Measurements from ENCODE around the gene RAD51B.
"Not testable (repeated sequence)": the region's sequence is repeated elsewhere in the genome, so short reads cannot be mapped to it uniquely, and the experiment has no call there.

Gene RAD51B

DNA sequence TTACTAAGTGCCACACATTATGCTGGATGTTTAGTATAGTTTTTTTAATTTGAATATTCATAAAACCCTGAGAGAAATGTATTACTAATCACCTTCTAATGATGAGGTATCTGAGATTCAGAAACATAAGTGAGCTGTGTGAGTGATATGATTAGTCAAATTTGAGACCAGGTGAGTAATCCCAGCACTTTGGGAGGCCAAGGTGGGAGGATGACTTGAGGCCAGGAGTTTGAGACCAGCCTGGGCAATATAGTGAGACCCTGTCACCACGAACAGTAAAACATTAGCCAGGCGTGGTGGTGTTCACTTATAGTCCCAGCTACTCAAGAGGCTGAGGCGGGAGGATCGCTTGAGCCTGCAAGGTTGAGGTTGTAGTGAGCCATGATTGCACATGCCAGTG is 438.4 kb downstream of the RAD51B start:
- DNase-seq = no peak

DNA sequence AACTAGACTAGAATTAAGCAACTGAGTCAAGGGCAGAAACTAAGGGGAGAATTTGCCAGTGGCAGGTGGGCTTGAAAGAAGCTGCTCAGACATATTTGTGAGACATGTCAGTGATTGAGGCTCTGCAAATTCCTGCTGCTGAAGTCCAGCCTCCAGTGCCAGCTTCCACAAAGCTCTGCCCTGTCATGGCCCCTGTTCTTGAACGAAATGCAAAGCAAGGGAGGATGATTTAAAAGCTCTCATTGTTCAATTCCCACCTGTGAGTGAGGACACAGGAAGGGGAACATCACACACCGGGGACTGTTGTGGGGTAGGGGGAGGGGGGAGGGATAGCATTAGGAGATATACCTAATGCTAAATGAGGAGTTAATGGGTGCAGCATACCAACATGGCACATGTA is 439.4 kb downstream of the RAD51B start:
- DNase-seq = not testable (repeated sequence)

DNA sequence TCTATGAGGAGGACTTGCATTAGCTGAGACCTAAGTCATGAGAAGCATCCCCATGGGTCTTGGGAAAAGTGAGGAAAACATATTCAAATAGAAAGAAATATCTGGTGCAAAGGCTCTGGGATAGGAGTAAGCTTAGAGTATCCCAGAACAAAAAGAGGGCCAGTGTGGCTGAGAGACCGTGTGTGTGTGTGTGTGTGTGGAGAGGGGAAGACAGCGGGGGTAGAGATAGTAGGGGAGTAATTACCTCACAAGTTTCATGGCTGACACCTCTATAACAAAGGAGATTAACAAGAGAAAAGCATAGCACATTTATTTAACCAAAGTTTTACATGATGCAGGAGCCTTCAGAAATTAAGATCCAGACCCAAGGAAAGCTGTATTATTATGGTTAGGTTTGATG is 440.5 kb downstream of the RAD51B start:
- no peak for DNase-seq

DNA sequence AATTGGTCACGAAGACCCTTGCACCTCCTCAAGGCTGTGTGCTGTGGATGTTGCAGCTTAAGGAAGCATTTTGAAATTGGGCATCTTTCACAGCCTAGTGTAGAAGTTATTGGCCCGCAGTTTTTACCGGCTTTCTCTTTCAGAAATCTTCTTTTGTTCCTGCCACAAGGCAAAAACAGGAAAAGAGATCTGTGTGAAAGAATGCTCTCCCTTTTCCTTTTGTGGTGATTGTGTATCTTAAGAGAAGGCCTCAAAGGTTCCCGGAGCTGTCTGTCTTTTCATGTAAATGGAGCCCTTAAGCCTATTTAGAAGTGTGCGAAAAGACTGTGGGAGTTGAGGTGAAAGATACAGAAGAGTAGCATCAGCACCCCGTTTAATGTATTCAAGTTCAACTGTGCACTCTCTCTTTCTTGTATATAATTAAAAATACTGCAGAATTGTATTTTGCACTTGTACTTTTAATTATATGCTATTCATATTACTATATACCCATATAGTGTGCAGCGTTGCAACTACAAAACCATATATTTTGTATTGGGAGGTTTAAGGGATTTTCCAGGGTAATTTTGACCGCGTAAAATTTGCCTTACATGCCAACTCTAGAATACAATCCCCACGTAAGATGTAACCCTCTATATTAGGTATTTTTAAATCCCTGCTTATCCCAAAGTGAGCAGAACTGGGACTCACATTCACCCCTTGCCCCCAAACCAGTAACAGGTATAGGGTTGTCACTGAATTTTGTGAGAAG is 441.7 kb downstream of the RAD51B start:
- no peak for DNase-seq

DNA sequence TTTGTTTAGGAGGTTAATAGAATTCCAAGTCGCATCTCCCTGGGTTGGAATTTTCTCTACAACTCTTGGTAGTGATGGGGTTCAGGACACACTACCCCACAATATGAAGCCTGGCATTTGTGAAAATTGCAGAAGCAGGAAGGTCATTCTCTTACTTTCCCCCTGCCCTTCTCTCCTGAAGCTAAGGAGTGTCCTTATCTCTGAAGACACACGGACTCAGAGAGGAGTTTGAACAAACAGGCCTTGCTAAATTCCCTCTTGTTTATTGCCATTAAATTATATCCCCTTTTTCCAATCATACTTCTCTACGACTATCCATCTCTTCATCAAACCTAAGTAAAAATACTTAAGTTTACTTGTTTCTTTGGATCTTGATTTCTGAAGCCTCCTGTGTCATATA is 443.0 kb downstream of the RAD51B start:
- DNase-seq = no peak

DNA sequence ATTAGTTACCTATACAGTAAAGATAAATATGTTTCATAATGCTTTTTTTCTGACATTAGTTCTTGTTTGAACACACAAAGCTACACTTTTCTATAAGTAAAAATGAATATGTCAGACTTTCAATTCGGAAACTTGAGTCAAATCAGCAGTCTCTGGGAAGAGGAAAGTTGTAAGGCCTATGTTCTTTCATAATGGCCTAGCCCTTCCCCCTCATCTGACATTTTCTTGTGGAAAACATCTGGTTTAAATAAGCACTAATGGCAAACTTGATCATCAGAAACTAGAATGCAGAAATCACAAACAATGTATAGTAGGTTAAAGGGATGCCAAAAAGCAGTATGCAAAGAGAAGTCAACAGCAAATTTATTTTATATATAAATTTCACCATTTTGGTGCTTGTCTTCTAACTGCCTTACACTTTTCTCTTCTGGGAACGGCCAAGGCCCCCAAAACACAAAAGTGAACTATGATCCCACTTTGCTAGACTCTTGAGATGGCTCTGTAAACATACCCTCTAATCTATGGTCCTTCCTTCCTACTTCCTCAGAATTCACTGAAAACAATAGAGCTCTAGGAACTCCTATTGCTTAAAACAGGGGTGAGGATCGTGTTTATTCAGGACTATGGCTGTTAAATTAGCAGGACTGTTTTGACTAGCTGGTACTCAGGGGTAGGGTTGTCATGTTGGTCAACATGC is 444.1 kb downstream of the RAD51B start:
- no peak for DNase-seq

DNA sequence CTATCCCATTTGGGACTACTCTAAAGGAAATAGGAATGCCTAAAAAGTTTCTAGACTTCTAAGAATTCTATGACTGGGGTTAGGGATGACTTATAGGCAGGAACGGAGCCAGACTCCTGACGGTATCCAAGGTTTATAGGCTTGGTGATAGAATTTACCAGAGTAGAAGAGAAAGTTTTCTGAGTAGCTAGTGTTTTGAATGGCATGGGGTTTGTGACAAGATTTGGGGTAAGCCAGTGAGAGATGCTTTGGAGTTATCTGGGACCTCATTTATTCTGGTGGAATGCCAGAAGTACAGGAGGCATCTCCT is 444.6 kb downstream of the RAD51B start:
- DNase-seq = no peak

DNA sequence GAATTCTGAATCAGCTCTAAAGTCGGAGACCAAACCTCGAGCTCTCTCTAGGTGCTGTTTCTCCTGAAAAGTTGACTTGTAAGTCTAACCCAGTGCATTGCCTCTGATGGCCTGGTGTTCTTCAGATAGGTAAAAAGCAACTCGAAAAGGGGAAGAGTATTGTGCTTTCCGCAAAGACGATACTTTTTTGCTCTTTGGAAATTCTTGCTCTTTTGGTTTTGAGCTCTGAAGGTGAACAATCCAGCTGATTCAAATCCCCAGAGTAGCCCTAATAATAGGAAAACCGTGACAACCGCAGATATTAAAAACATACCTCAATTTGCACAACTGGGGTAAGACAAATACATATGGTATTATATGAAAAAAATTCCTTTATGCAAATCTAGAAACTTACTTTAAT is 447.4 kb downstream of the RAD51B start:
- no peak for DNase-seq

DNA sequence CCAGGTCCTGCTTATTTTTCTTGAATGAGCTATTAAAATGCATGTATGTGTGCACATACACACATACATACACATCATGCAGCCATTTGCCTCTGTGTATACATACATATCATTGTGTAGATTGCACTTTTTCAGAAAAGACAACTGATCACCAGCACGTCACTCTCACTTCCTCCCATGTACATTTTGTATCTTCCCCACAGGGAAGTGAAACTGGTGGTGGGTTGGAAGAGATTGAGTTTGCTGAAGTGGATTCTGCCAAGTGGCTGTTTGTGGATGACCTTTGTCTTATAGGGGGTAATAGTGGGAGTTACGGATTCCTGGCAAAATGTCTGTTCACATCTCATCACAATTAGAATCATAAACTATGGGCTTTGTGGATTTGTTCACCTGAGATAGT is 448.6 kb downstream of the RAD51B start:
- no peak for DNase-seq

DNA sequence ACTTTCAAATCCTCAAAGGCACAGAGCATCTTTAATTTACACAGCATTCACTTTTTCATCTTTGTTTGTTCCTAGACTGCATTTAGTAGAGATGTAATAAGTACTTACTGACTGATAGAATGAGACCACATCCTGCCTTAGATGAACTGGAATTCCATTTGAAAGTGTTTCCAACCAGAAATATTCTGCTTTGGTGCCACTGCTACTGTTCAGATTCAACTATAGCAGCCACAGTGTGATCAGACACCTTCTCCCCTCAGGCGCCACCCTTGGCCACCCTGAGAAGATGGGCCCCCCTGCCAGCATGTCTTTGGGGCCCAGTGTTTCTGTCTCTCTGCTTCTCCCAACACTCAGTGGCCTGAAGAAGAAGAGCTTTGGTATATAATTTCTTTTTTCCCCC is 449.1 kb downstream of the RAD51B start:
- no peak for DNase-seq

DNA sequence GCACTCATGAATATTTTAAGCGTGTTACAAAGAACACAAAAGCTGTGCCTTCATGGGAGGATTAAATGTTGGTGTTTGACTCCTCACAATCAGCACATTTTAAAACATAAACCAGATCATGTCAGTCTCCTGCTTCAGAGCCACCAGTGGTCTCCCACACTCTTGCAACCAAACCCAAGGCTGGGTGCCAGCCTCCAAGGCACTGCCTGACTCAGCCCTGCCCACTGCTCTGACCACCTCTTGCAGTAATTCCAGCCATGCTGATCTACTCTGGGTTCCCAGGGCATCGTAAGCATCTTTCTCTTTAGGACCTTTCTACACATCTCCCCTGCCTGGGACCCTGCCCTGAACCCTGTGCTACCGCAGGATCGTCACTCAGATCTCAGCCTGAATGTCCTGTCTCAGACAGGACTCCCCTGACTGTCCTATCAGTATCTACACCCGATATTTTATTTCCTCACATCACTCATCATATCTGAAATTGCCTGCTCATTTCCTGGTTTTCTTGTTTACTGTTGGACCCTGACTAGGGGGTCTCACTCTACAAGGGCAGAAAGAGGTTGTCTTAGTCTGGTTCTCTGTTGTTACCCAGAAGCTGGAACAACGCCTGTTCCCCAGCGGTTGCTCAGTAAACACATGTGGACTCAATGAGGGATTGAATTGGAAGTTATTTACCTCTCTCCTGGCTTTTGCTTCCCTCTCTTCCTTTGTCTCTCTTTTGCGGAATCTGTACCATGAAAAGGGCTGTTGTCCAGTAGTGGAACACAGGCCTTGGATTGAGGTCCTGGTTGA is 449.8 kb downstream of the RAD51B start:
- no peak for DNase-seq

DNA sequence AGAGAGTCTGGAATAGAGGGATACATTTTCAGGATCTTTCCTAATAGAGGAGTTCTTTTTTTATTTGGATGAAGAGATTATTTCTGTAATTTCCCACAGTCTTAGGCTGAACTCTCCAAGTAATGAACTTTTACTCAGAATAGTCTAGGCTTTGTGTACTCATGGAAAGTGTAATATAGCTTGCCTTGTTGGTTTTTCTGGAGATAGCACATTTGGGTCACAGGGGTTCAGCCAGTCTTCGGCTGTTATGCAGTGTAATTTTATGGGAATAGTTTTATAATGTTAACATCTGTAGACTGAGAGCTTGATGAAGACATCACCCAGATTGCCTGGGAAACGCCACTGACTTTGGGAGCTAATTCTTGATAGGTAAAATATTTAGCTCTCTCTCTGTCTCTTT is 450.8 kb downstream of the RAD51B start:
- DNase-seq = no peak

DNA sequence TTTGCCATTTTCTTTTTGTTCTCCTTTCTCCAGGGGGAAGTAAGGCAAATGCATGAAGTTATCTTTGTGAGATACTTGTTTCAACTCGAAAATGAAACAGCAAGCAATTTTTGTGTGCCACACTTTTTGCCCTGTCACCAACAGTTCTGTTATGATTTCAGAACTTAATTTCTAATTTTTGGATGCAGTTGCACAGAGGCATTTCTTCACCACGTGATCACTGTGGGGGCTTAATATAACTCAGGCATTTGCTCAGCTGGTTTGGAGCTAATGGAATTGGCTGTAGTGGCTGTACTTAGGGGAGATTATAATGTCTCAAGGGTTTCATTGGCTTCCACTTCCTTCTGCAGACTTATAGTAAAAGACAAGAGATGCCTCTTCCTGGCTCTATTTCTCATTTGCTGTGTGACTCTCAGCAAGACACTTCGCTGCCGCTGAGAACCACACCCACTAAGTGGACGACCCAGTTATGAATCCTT is 452.4 kb downstream of the RAD51B start:
- no peak for DNase-seq

DNA sequence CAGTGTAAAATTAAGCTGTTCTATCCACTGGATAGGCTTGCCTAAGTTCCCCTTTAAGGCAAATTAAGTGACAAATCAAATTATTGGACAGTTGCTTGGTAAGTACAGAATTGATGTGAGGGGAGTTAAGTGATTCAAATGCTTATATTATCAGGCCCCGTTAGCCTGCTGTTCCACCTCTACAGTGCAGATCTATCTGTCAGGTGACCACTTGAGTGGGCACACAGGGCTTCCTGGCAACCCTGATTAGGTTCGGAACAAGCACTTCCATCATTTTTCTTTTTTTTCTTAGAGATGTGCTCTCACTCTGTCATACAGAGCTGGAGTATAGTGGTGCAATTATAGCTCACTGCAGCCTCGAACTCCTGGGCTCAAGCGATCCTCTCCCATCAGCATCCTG is 453.8 kb downstream of the RAD51B start:
- no peak for DNase-seq

DNA sequence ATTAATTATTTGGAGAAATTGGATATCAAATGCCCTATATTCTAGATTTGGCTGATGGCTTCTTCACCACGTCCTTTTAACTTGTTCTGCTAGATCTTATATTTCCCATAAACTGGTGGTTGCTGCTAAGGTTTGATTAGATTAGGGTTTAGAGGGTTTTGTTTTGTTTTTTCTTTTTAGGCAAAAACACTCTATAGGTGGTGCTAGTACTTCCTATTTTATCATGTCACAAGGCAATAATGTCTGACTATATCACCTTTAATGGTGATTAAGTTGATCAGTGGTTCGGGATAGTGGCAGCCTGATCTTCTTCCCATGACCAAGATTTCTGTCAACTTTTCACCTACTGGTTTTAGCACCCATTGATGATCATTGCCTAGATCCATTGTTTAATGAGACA is 455.1 kb downstream of the RAD51B start:
- DNase-seq = no peak

DNA sequence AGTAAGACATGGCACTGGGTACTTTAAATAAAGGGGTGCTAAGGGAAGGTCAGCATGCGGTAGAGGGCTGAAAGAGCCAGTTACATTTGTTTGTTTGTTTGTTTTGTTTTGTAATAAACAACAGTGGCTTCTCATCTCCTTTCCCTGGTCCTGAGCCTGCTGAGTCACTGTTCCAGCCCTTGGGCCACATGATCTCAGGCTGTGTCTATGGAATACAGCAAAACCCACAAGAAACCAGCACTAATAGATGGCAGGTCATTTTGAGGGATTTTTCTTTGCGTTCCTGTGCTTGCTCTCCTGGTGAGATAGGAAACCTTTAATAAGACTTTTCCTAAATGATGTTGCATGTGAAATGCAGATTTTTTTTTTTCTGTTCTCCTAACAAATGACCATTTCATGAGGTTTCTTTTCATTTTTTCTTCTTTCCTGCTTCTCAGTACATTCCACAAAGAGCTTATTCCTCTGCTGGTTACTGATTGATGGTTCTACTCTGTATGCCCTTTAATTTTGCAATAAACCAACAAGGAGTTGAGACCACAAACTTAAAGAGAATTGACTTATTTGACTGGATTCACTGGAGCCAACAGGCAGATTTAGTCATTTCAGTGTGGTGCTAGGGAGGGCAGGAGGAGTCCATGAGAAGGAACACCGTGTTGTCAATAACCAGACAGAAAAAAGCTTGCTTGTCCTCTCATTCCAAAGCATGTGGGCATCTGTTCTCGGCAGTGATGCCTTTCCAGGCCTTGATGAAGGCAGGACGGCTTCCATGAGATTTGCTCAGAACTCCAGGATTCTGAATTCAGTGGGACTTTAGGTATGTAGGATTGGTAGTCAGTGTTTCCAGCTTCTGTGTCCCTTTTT is 459.2 kb downstream of the RAD51B start:
- DNase-seq = peak; percentile 36

DNA sequence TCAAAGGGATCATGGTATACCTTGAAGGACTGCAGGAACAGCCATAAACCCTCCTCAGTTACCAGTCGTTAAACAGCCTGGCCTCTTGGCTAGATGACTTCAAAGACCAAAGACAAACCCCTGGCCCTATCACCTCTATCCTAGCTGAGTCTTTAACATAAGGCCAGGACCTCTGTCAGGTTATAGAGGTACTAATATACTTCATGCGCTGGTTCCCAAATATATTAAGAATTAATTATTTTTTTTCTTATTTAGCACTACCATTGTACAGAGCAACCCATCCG is 459.8 kb downstream of the RAD51B start:
- DNase-seq = no peak

DNA sequence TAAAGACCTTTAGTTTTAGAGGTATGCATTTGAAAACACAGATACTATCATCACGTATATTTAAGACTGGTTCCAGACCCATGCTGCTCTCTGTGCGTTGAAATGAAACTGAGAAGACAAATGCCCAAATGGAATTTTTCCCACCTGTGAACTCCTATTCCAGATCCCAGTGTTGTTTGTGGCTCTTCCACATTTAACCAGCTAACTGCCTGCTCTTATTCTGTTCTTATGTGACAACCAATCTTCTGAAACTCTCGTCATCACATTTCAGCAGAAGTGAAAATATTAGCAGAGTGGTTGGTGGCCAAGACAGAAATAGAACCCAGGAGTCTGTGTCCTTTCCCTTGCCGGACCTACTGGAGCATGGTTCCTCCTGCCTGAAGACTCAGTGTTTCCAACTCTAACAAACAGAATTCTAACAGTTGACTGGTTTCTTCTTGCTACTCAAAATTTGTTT is 460.2 kb downstream of the RAD51B start:
- DNase-seq = no peak

DNA sequence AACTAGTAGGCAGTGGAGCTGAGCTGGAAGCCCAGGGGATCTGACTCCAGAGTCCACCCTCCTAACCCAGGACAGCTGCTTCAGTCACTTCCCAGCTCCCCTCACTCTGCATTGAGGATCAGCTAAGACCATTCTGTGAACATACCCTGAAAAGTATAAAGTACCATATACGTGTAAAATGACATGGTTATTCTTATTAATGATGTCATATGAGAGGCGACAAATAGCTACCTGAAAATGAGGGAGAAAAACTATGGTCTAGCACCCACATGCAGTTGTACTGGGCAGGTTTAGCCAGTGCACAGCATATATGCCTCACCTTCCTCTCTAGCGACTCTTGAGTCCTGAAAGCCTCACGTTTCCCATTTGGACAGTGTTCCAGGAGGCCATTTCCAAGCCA is 461.9 kb downstream of the RAD51B start:
- no peak for DNase-seq

DNA sequence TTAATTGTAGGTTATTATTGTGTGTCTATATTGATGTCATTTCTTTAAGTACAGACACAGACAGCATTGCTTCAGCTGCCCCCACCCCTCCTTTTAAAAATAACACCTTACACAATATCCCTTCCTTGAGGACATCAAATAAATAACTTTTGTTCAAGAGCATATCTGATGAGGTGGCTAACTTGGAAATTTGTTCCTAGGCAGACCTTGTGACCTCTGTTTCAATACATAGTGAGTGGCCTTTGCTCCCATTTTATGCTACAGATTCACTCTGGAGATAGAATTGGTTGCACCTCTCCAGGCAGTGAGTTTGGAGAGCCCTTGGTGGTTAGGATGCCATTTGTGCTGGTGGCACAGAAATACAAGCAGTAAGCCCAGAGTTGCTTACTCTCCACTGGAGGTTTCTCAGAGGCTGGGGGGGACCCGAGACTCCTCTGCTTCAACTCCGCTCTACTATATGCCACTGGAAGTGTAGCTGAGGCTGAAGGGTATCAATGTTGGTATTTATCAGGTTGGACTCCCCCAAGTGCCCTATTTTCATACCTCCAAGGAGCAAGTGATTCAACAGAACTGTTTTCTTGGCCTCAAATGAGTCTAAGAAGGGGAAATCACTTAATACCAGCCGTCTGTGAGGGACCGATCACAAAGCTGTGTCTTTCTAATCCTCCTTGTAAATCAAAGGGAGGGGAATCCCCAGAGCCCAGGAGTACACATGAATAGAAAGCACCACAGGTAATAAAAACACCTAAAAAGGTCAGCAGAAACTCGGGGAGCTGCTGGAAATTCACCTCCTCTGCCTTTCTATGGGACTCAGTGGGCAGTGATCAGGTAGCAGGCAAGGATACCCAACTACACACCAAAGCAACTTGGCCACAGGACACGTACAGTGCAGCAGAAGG is 463.1 kb downstream of the RAD51B start:
- no peak for DNase-seq

DNA sequence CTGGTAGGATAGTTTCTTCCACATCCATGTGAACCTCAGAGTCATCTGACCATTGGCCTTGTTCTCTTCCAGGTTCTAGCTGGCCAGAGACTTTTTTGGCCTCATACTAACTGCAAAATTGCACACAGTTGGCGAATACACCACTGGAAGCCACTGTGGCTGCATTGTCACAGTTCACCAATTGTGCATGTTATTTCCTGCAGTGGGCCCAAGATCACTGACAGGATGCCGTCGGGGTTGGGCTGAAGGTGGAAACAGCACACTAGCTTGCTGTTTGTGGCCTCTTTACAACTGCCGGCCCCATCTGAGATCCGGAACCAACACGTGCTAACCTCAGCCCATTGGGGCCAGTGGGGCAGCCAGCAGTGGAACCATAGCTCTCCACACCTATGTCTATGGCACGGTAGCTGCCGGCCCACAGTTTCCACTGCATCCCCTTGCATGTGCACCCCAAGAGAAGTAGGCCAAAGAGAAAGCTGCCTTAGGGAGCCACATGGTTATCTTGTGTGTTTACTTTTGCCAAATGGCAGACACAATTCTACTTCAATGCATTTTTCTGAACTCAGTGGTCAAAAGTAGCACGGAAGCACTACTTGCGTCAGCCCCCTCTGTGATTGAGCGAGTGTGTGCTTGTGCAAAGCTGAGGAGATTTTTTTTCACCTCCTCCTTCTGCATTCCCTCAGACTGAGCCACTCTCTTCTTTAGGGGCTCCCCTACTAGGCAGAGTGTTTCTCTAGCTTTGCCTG is 464.0 kb downstream of the RAD51B start:
- no peak for DNase-seq

All from DMS53 (cell line).